ENCODE results near the gene SERINC5.
A peak's percentile ranks its signal among the peaks of the same experiment; 100 is the strongest.

Gene SERINC5

GRCh38 chr5:80198920-80199319 is 56.9 kb downstream of the SERINC5 start:
- no peak for DNase-seq (ENCODE audit: low read depth)
- TF ChIP-seq, protein P1, sequence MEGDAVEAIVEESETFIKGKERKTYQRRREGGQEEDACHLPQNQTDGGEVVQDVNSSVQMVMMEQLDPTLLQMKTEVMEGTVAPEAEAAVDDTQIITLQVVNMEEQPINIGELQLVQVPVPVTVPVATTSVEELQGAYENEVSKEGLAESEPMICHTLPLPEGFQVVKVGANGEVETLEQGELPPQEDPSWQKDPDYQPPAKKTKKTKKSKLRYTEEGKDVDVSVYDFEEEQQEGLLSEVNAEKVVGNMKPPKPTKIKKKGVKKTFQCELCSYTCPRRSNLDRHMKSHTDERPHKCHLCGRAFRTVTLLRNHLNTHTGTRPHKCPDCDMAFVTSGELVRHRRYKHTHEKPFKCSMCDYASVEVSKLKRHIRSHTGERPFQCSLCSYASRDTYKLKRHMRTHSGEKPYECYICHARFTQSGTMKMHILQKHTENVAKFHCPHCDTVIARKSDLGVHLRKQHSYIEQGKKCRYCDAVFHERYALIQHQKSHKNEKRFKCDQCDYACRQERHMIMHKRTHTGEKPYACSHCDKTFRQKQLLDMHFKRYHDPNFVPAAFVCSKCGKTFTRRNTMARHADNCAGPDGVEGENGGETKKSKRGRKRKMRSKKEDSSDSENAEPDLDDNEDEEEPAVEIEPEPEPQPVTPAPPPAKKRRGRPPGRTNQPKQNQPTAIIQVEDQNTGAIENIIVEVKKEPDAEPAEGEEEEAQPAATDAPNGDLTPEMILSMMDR (conservative IDR thresholded peaks at IDR 0.05; ENCODE audit: low read depth, low read length), result no peak
- no peak overlapping the region for H3K4me3 ChIP-seq (ENCODE audit: low read depth, low read length)

DNA sequence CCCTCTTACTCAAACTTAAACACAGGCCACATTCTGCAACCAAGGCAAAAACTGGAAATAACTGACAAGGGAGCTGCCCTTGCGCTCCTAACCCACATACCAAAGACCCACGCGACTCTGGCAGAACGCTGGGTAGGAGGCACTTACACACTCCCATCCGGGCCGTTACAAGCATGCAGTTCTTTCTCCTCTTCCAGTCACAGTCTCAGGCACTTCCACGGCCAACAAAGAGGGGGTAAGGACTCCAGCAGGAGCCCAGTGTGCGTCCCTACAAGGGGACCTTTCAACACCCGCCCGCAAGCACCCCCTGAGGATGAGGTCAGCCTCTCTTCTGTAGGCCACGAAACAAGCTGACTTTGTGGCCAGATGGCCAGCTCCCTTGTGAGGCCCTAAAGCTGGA is 57.4 kb downstream of the SERINC5 start:
- H3K4me3 ChIP-seq (ENCODE audit: low read depth, low read length), result no peak overlapping the region
- TF ChIP-seq, protein P1 (conservative IDR thresholded peaks at IDR 0.05; ENCODE audit: low read depth, low read length), result no peak
- no peak for DNase-seq (ENCODE audit: low read depth)

DNA sequence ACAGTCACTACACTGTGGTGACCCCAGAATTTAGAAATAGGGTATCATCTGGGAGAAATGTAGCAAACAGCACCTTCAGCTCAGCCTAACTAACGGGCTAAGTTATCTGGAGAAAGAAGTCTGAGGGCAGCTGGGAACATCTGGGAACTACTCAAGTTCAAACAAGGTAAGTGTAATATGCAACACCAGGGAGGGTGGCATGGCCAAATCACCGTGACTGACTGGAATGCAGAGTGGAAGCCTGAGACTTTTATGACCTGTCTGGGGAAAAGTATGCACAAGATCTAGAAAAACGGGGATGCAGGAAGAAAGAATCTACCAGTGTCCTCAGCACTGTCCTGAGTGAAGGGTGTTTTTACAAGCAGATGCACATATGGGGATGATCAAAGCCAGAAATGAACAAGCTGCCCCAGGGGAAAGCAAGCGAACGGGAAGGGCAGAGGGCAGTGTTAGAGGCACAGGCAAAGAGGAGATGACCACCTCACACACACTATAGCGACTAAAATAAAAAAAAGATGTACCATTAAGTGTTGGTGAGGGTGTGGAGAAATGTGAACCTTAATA is 59.9 kb downstream of the SERINC5 start:
- no peak for DNase-seq (ENCODE audit: low read depth)
- no peak overlapping the region for H3K4me3 ChIP-seq (ENCODE audit: low read depth, low read length)
- TF ChIP-seq, protein P1 (conservative IDR thresholded peaks at IDR 0.05; ENCODE audit: low read depth, low read length), result no peak

GRCh38 chr5:80194468-80194867 is 61.4 kb downstream of the SERINC5 start:
- no peak for DNase-seq (ENCODE audit: low read depth)
- no peak overlapping the region for H3K4me3 ChIP-seq (ENCODE audit: low read depth, low read length)
- TF ChIP-seq, protein P1 (conservative IDR thresholded peaks at IDR 0.05; ENCODE audit: low read depth, low read length), result no peak

DNA sequence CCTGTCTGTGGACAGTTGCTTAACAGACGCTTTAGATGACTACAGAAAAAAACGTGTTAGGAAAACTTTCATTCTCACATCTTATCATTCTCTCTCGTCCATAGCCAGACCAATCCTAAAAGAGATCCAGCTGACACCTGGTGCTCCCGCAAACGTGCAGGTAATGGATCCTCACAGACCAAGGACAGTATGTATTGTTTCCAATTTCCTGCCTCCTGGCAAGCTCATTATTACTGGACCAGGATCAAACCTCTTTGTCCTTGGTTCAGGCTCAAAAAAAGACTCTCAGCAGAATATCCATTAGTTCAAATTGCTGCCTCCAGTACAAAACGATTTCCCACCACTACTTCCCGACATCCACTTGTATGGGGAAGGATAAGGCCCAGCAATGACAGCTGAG is 62.4 kb downstream of the SERINC5 start:
- no peak overlapping the region for H3K4me3 ChIP-seq (ENCODE audit: low read depth, low read length)
- peak; percentile 19 for DNase-seq (ENCODE audit: low read depth)
- TF ChIP-seq, protein P1 (conservative IDR thresholded peaks at IDR 0.05; ENCODE audit: low read depth, low read length), result no peak

DNA sequence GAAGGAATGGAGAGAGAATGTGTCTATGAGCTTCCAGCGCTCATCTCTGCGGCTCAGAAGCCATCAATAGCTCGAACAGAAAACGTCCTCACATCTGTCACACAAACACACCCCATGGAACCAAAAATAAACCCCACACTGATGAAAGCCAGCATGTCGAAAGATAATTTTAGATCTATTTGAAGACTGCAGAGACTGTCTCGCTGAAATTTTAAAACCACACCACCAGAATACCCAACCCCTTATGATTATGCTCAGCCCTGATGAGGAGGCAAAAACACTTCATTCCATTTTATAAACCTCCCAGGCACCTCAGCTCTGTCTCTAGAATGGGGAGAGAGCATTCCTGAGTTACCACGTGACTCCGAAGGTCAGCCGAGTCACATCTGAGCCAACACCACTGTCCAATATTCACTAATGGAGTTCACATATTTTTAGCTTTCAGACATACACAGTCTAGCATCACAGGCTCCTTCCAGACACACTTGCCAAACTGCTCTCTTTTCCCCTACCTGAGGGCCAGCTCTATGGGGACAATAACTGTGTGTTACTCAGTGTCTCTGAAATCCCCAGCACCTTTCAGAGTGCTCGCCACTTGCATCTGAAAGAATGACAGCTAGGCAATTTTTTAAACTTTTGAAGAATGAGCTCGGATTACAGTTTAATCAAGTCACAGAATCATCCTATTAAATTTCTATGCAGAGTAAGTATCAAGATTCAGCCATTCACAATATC is 63.2 kb downstream of the SERINC5 start:
- no peak overlapping the region for H3K4me3 ChIP-seq (ENCODE audit: low read depth, low read length)
- TF ChIP-seq, protein P1 (conservative IDR thresholded peaks at IDR 0.05; ENCODE audit: low read depth, low read length), result no peak
- DNase-seq (ENCODE audit: low read depth), result peak; percentile 74

GRCh38 chr5:80191991-80192398 is 63.9 kb downstream of the SERINC5 start:
- TF ChIP-seq, protein P1 (conservative IDR thresholded peaks at IDR 0.05; ENCODE audit: low read depth, low read length), result no peak
- no peak overlapping the region for H3K4me3 ChIP-seq (ENCODE audit: low read depth, low read length)
- DNase-seq (ENCODE audit: low read depth), result no peak
